ENCODE measurements around the gene CAMK1D.

CAMK1D gene

GRCh38 chr10:12597788-12598765, 248.7 kb downstream of the CAMK1D start:
- H3K4me1 ChIP-seq (ENCODE audit: insufficient read depth, low read length): peaks cover 55% of the 10 kb centered on the region
- no peaks in the 10 kb centered on the region for H3K36me3 ChIP-seq (ENCODE audit: insufficient read depth, low read length)
- no peaks in the 10 kb centered on the region for H3K27me3 ChIP-seq (ENCODE audit: insufficient read depth, low read length, poor library complexity)
- TF ChIP-seq CTCF (IDR thresholded peaks at IDR 0.05; ENCODE audit: borderline replicate concordance, extremely low read depth, low read length, poor library complexity, severe bottlenecking): no peak
- no peak for TF ChIP-seq EZH2 (IDR thresholded peaks at IDR 0.05; ENCODE audit: borderline replicate concordance, low read depth, low read length, severe bottlenecking)
- no peak overlapping the region for H3K4me2 ChIP-seq (ENCODE audit: insufficient read depth, low read length)
- no peak for DNase-seq
- no peak overlapping the region for H2AFZ ChIP-seq (ENCODE audit: low read depth, low read length)
- peaks cover 7% of the 10 kb centered on the region for H3K9me3 ChIP-seq (ENCODE audit: insufficient read depth, low read length, severe bottlenecking)
- H3K79me2 ChIP-seq (ENCODE audit: insufficient read depth, low read length): no peaks in the 10 kb centered on the region; the same call in 1 of the 2 replicates
- ATAC-seq (ENCODE audit: insufficient read depth, low read depth): no peak
- H3K4me3 ChIP-seq (ENCODE audit: low read depth in 1 of 2, low read length in 2 of 2): no peak overlapping the region
- peak overlapping the region; percentile 94 for H3K27ac ChIP-seq (ENCODE audit: low read length)
- no peak overlapping the region; the same call in 1 of the 2 replicates for H3K9ac ChIP-seq (ENCODE audit: low read depth, low read length)
- no peaks in the 10 kb centered on the region for H4K20me1 ChIP-seq (ENCODE audit: insufficient read depth, low read length)

- Histone ChIP-seq H3K4me2 (ENCODE audit: insufficient read depth, low read length) (no peak overlapping the region), H3K36me3 (ENCODE audit: insufficient read depth, low read length) (no peaks in the 10 kb centered on the region), H3K27ac (ENCODE audit: low read length) (no peak overlapping the region), H3K4me1 (ENCODE audit: insufficient read depth, low read length) (peaks cover 51% of the 10 kb centered on the region), H3K9me3 (ENCODE audit: insufficient read depth, low read length, severe bottlenecking) (peaks cover 5% of the 10 kb centered on the region), H2AFZ (ENCODE audit: low read depth, low read length) (no peak overlapping the region), H3K27me3 (ENCODE audit: insufficient read depth, low read length, poor library complexity) (no peaks in the 10 kb centered on the region), H4K20me1 (ENCODE audit: insufficient read depth, low read length) (no peaks in the 10 kb centered on the region), H3K79me2 (ENCODE audit: insufficient read depth, low read length) (no peaks in the 10 kb centered on the region), H3K4me3 (ENCODE audit: low read depth in 1 of 2, low read length in 2 of 2) (no peak overlapping the region), H3K9ac (ENCODE audit: low read depth, low read length) (no peak overlapping the region)
- DNase-seq (no peak), ATAC-seq (ENCODE audit: insufficient read depth, low read depth) (no peak)
- no peak for TF ChIP-seq CTCF (IDR thresholded peaks at IDR 0.05; ENCODE audit: borderline replicate concordance, extremely low read depth, low read length, poor library complexity, severe bottlenecking)
- no peak for TF ChIP-seq EZH2 (IDR thresholded peaks at IDR 0.05; ENCODE audit: borderline replicate concordance, low read depth, low read length, severe bottlenecking)
These were observed 251.3 kb downstream of the CAMK1D start for GRCh38 chr10:12600652-12601051.

- Histone ChIP-seq H2AFZ (ENCODE audit: low read depth, low read length) (no peak overlapping the region), H3K9ac (ENCODE audit: low read depth, low read length) (no peak overlapping the region), H3K27ac (ENCODE audit: low read length) (peak overlapping the region; percentile 51), H3K4me3 (ENCODE audit: low read depth in 1 of 2, low read length in 2 of 2) (no peak overlapping the region), H3K36me3 (ENCODE audit: insufficient read depth, low read length) (no peaks in the 10 kb centered on the region), H3K79me2 (ENCODE audit: insufficient read depth, low read length) (no peaks in the 10 kb centered on the region), H3K4me2 (ENCODE audit: insufficient read depth, low read length) (no peak overlapping the region), H4K20me1 (ENCODE audit: insufficient read depth, low read length) (no peaks in the 10 kb centered on the region), H3K9me3 (ENCODE audit: insufficient read depth, low read length, severe bottlenecking) (no peaks in the 10 kb centered on the region), H3K4me1 (ENCODE audit: insufficient read depth, low read length) (peaks cover 51% of the 10 kb centered on the region), H3K27me3 (ENCODE audit: insufficient read depth, low read length, poor library complexity) (no peaks in the 10 kb centered on the region)
- TF ChIP-seq CTCF (IDR thresholded peaks at IDR 0.05; ENCODE audit: borderline replicate concordance, extremely low read depth, low read length, poor library complexity, severe bottlenecking) (no peak), EZH2 (IDR thresholded peaks at IDR 0.05; ENCODE audit: borderline replicate concordance, low read depth, low read length, severe bottlenecking) (no peak)
- ATAC-seq (ENCODE audit: insufficient read depth, low read depth) (no peak), DNase-seq (no peak)
These were observed 253.2 kb downstream of the CAMK1D start for GRCh38 chr10:12602521-12602920.

All from DND-41 (cell line).